ENCODE measurements around the gene CCDC73. TPM values are rescaled to one million over a fixed set of nuclear protein-coding genes. Genes with fewer than 3 reads are reported as not detected.

CCDC73 gene
- total RNA-seq (2022; extraction: Qiagen RNA extraction; ENCODE audit: low read depth) = 0.02 to 0.06 TPM (median 0.05 TPM) in 4 of 5 replicates, not detected in the other

GRCh38 chr11:32794439-32794838 is at the start of gene CCDC73:
TSS of gene CCDC73 (minus strand) at chr11:32794662. CDS start at chr11:32760243, 34,419 bp downstream.

GRCh38 chr11:32829680-32830412 is 35.4 kb upstream of the CCDC73 start, which contains the start of gene PRRG4:
TSS of gene PRRG4 (plus strand) at chr11:32829927. CDS start at chr11:32830530, 603 bp downstream.

DNA sequence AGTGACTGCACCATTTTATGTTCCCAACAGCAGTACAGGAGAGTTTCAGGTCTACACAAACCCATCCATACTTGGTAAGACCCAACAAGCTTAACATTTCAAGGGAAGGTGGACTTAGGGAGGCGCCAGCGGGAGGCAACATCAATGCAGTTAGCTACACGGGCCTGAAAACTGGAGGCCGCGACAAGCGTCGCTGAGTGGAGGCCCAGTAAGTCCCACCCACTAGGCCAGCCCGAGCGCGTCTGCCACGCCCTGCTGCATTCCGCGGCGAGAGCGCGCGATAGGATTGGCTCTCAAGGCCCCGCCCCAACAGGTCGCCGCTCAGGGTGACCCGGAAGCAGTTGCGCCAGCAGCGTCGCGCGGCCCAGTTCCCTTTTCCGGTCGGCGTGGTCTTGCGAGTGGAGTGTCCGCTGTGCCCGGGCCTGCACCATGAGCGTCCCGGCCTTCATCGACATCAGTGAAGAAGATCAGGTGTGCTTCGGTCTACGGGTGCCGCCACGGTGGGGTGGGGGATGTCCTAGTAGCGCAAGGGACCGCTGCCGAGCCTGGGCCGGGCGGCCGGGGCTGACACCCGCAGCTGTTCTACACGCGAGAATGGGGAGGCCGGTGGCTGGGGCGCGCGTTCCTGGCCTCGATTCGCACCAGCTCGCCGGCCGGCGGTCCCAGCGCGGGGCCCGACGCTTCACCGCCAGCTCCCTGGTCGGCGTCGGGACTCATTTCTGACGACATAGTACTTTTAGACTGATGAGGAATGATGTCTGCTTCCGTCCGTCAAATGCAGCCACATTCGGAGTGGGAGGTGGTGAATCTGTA is 210.8 kb downstream of the CCDC73 start, which contains the start of gene EIF3M:
Gene EIF3M (plus strand): TSS at position 373 of the 813 bp plus-strand sequence. CDS start 57 bp downstream, at position 430.

Other genes with a start within 250 kb of the CCDC73 start
- 401 to 462 TPM (median 443 TPM) in 5 replicates for gene EIF3M, start 210.8 kb downstream of the CCDC73 start, total RNA-seq (2022; extraction: Qiagen RNA extraction; ENCODE audit: low read depth)
- 0.47 to 0.76 TPM (median 0.62 TPM) in 5 replicates for gene PRRG4, start 35.3 kb upstream of the CCDC73 start, total RNA-seq (2022; extraction: Qiagen RNA extraction; ENCODE audit: low read depth)
- 17.0 to 26.2 TPM (median 23.1 TPM) in 5 replicates for gene QSER1, start 98.1 kb upstream of the CCDC73 start, total RNA-seq (2022; extraction: Qiagen RNA extraction; ENCODE audit: low read depth)
- gene DEPDC7, start 221.2 kb upstream of the CCDC73 start, total RNA-seq (2022; extraction: Qiagen RNA extraction; ENCODE audit: low read depth) = 7.2 to 9.7 TPM (median 8.0 TPM) in 5 replicates
- gene TCP11L1, start 244.9 kb upstream of the CCDC73 start, total RNA-seq (2022; extraction: Qiagen RNA extraction; ENCODE audit: low read depth) = 15.8 to 24.5 TPM (median 20.9 TPM) in 5 replicates

Measured in A549 treated with DMSO at 1 μM for 4 hours (cell line).